Liver (tissue), 9 donors: ENCODE results near the gene FAM210A. TPM values are rescaled to one million over a fixed set of nuclear protein-coding genes. Genes with fewer than 3 reads are reported as not detected.
"Not testable (repeated sequence)": the region's sequence is repeated elsewhere in the genome, so short reads cannot be mapped to it uniquely, and the experiment has no call there.

ENCODE experiments used
- DNase-seq: peaks from one replicate; pipeline ENCODE4 v3.0.0-alpha.2; 2017; ENCODE audit warnings: low spot score
- H3K27ac ChIP-seq, 2 donors: one replicate each; pipeline ENCODE4 v1.7.0; 2013; ENCODE audit warnings: inconsistent platforms in 2 of 2, low read length in 2 of 2, control low read depth in 1 of 2, low read depth in 1 of 2, mild to moderate bottlenecking in 1 of 2
- H3K27me3 ChIP-seq, 4 donors: one replicate each; pipeline versions ENCODE4 v1.6.1 to v1.7.0; 2013; ENCODE audit warnings: low read length in 3 of 4, inconsistent platforms in 1 of 4, mild to moderate bottlenecking in 1 of 4, moderate library complexity in 1 of 4; ENCODE audit not compliant: control insufficient read depth in 4 of 4, insufficient read depth in 4 of 4
- H3K36me3 ChIP-seq, 4 donors: one replicate each; pipeline versions ENCODE4 v1.6.1 to v1.7.0; 2013; ENCODE audit warnings: low read length in 3 of 4, mild to moderate bottlenecking in 3 of 4, low read depth in 1 of 4, moderate library complexity in 1 of 4; ENCODE audit not compliant: control insufficient read depth in 4 of 4, insufficient read depth in 3 of 4
- H3K4me1 ChIP-seq, 4 donors: one replicate each; pipeline versions ENCODE4 v1.6.1 to v1.7.0; 2013; ENCODE audit warnings: low read length in 3 of 4, mild to moderate bottlenecking in 3 of 4, moderate library complexity in 1 of 4; ENCODE audit not compliant: control insufficient read depth in 4 of 4, insufficient read depth in 4 of 4
- H3K4me3 ChIP-seq, 3 donors: one replicate each; pipeline versions ENCODE4 v1.6.1 to v1.7.0; 2013; ENCODE audit warnings: low read length in 3 of 3, control low read depth in 1 of 3, low read depth in 1 of 3, mild to moderate bottlenecking in 1 of 3
- H3K9ac ChIP-seq, 2 donors: one replicate each; pipeline ENCODE4 v1.7.0; 2013; ENCODE audit warnings: low read length in 2 of 2, mild to moderate bottlenecking in 2 of 2, moderate library complexity in 2 of 2, control low read depth in 1 of 2, low read depth in 1 of 2
- H3K9me3 ChIP-seq, 4 donors: one replicate each; pipeline versions ENCODE4 v1.6.1 to v1.7.0; 2013; ENCODE audit warnings: low read length in 3 of 4; ENCODE audit not compliant: control insufficient read depth in 4 of 4
- ATF3 ChIP-seq: IDR thresholded peaks from 2 replicates; pipeline ENCODE4 v1.6.1; 2016; ENCODE audit warnings: antibody characterized with exemption
- CTCF ChIP-seq: fragments of 150-350 bp; IDR thresholded peaks from 2 replicates; pipeline ENCODE4 v1.5.1; 2017; ENCODE audit warnings: improper control_type of control experiment, low read depth, low read length; ENCODE audit not compliant: missing input control
- EGR1 ChIP-seq, 2 donors: IDR thresholded peaks; 2 replicates each; pipeline ENCODE4 v1.6.1; 2016 to 2018; ENCODE audit warnings: antibody characterized with exemption in 2 of 2, low read depth in 2 of 2
- FOXA1 ChIP-seq: IDR thresholded peaks from 2 replicates; pipeline ENCODE4 v1.6.1; 2016; ENCODE audit warnings: antibody characterized with exemption
- GABPA ChIP-seq, 2 donors: IDR thresholded peaks in 1 of 2; conservative IDR thresholded peaks in 1 of 2; 2 replicates each; pipeline ENCODE4 v1.6.1; 2016; ENCODE audit warnings: antibody characterized with exemption in 2 of 2, mild to moderate bottlenecking in 1 of 2, moderate library complexity in 1 of 2
- HNF4A ChIP-seq, 2 donors: conservative IDR thresholded peaks; 2 replicates each; pipeline ENCODE4 v1.6.1; 2016; ENCODE audit warnings: antibody characterized with exemption in 2 of 2, mild to moderate bottlenecking in 2 of 2
- HNF4G ChIP-seq: IDR thresholded peaks from 2 replicates; pipeline ENCODE4 v1.6.1; 2016; ENCODE audit warnings: antibody characterized with exemption
- JUND ChIP-seq, 2 donors: IDR thresholded peaks; 2 replicates each; pipeline ENCODE4 v1.6.1; 2016; ENCODE audit warnings: antibody characterized with exemption in 2 of 2
- MAX ChIP-seq: IDR thresholded peaks from 2 replicates; pipeline ENCODE4 v1.6.1; 2016; ENCODE audit warnings: antibody characterized with exemption
- NR2F2 ChIP-seq: IDR thresholded peaks from 2 replicates; pipeline ENCODE4 v1.6.1; 2016; ENCODE audit warnings: antibody characterized with exemption
- RAD21 ChIP-seq, 2 donors: IDR thresholded peaks; 2 replicates each; pipeline ENCODE4 v1.6.1; 2016; ENCODE audit warnings: antibody characterized with exemption in 2 of 2, mild to moderate bottlenecking in 2 of 2
- RXRA ChIP-seq, 2 donors: IDR thresholded peaks; 2 replicates each; pipeline ENCODE4 v1.6.1; 2017 to 2018; ENCODE audit warnings: antibody characterized with exemption in 2 of 2, mild to moderate bottlenecking in 1 of 2
- SP1 ChIP-seq: IDR thresholded peaks from 2 replicates; pipeline ENCODE4 v1.6.1; 2018; ENCODE audit warnings: antibody characterized with exemption, mild to moderate bottlenecking
- TAF1 ChIP-seq: conservative IDR thresholded peaks from 2 replicates; pipeline ENCODE4 v1.6.1; 2016; ENCODE audit warnings: antibody characterized with exemption, mild to moderate bottlenecking
- YY1 ChIP-seq: IDR thresholded peaks from 2 replicates; pipeline ENCODE4 v1.6.1; 2016; ENCODE audit warnings: antibody characterized with exemption, mild to moderate bottlenecking
- WGBS: extraction: QIAGEN DNeasy Blood & Tissue Kit; methylation state at CpG from one replicate; pipeline ENCODE4 v1.1.7; 2013; 5-methylcytosine and 5-hydroxymethylcytosine counted together
- polyA plus RNA-seq, 2 donors: library from polyadenylated mRNA; stranded (reverse) in 1 of 2; unstranded in 1 of 2; fragments of 200-250 nt in 1 of 2; fragments of >200 nt in 1 of 2; fragmentation: Nextera tagmentation in 1 of 2; extraction: Ambion mirVana in 1 of 2; gene quantifications; one replicate each; pipeline versions ENCODE4 v1.2.1 to v1.2.3, GENCODE V29; 2013 to 2015
- total RNA-seq, 2 donors: library from RNA; depleted of rRNA; stranded (reverse); fragments of >200 nt; gene quantifications; one replicate each; pipeline ENCODE4 v1.2.3, GENCODE V29; 2014
- donor health status: healthy.
- donor health status: healthy.
- donor health status: healthy.
- donor health status: healthy.
- donor health status: healthy.

The FAM210A gene
- total and polyA plus RNA-seq, 4 donors, result 10.5 to 18.3 (median 12.5) TPM

- Histone ChIP-seq H3K9me3 (no peaks in the 10 kb centered on the region), H3K27ac (no peak overlapping the region), H3K4me3 (no peak overlapping the region), H3K4me1 (no peaks in the 10 kb centered on the region), H3K9ac (no peak overlapping the region), H3K27me3 (no peaks in the 10 kb centered on the region), H3K36me3 (peaks cover 0 to 2% (median 0%) of the 10 kb centered on the region in 4 donors)
- no peak for DNase-seq
- WGBS, result 95% methylated on average over 6 of the region's 6 CpGs
- TF ChIP-seq YY1 (no peak), RAD21 (IDR thresholded peaks at IDR 0.05) (no peak), GABPA (IDR thresholded peaks at IDR 0.05 in 1 of 2, conservative IDR thresholded peaks at IDR 0.05 in 1 of 2) (no peak), HNF4G (no peak), EGR1 (IDR thresholded peaks at IDR 0.05; ENCODE audit: low read depth in 2 of 2) (no peak), JUND (IDR thresholded peaks at IDR 0.05) (no peak), FOXA1 (no peak)
These were observed 44.7 kb downstream of the FAM210A start for GRCh38 chr18:13681701-13682100.

- no peak for DNase-seq
- no peak overlapping the region for H3K4me3 ChIP-seq
- TF ChIP-seq CTCF (peak; percentile 27), RAD21 (IDR thresholded peaks at IDR 0.05) (peak in 1 of 2 donors; percentile 36), SP1 (no peak)
- H3K4me1 ChIP-seq, result no peaks in the 10 kb centered on the region
- no peaks in the 10 kb centered on the region for H3K27me3 ChIP-seq
- peaks cover 0 to 2% (median 0%) of the 10 kb centered on the region in 4 donors for H3K36me3 ChIP-seq
- no peaks in the 10 kb centered on the region for H3K9me3 ChIP-seq
- H3K9ac ChIP-seq, result no peak overlapping the region
- 78% methylated on average over 5 of the region's 5 CpGs for WGBS
- H3K27ac ChIP-seq, result no peak overlapping the region
These were observed 45.7 kb downstream of the FAM210A start for GRCh38 chr18:13680612-13681011.

- not testable (repeated sequence) for H3K27me3 ChIP-seq, DNase-seq, H3K9ac ChIP-seq, H3K4me1 ChIP-seq, H3K36me3 ChIP-seq, H3K9me3 ChIP-seq, H3K4me3 ChIP-seq, H3K27ac ChIP-seq
- WGBS, result 97% methylated on average over 13 of the region's 13 CpGs
These were observed 49.0 kb downstream of the FAM210A start for GRCh38 chr18:13677350-13677749.

- DNase-seq, result no peak
- H3K4me1 ChIP-seq, result peaks cover 0 to 4% (median 2%) of the 10 kb centered on the region in 4 donors
- no peak overlapping the region for H3K9ac ChIP-seq
- TF ChIP-seq RAD21 (IDR thresholded peaks at IDR 0.05) (no peak), EGR1 (IDR thresholded peaks at IDR 0.05; ENCODE audit: low read depth in 2 of 2) (no peak), HNF4G (no peak), RXRA (IDR thresholded peaks at IDR 0.05) (no peak), HNF4A (conservative IDR thresholded peaks at IDR 0.05) (no peak), JUND (IDR thresholded peaks at IDR 0.05) (no peak), SP1 (no peak), ATF3 (no peak), YY1 (no peak), TAF1 (no peak), FOXA1 (no peak), NR2F2 (no peak), MAX (no peak), CTCF (no peak), GABPA (IDR thresholded peaks at IDR 0.05 in 1 of 2, conservative IDR thresholded peaks at IDR 0.05 in 1 of 2) (no peak)
- no peaks in the 10 kb centered on the region for H3K9me3 ChIP-seq
- H3K27me3 ChIP-seq, result no peaks in the 10 kb centered on the region
- H3K4me3 ChIP-seq, result no peak overlapping the region
- peaks cover 0 to 2% (median 0%) of the 10 kb centered on the region in 4 donors for H3K36me3 ChIP-seq
- no peak overlapping the region for H3K27ac ChIP-seq
- 88% methylated on average over 6 of the region's 6 CpGs for WGBS
These were observed 49.9 kb downstream of the FAM210A start for GRCh38 chr18:13676471-13676870.
